Testis (tissue), 2 donors: Measurements from ENCODE around the gene SULT2B1.

ENCODE experiments used
- POLR2A ChIP-seq: fragments of 450-650 bp; IDR thresholded peaks from one replicate; pipeline ENCODE4 v1.6.1; 2017; ENCODE audit warnings: antibody characterized with exemption, mild to moderate bottlenecking, moderate library complexity
- TF ChIP-seq, protein P1 (sequence below), 3 experiments: fragments of 450-650 bp in 2 of 3; fragments of 200-600 bp in 1 of 3; sonication (generic) in 1 of 3; IDR thresholded peaks; one replicate each; pipeline ENCODE4 v1.5.1; 2016 to 2019; ENCODE audit warnings: antibody characterized with exemption in 3 of 3, mild to moderate bottlenecking in 2 of 3, moderate library complexity in 1 of 3

GRCh38 chr19:48633148-48634035, 81.4 kb downstream of the SULT2B1 start:
- TF ChIP-seq, protein P1, sequence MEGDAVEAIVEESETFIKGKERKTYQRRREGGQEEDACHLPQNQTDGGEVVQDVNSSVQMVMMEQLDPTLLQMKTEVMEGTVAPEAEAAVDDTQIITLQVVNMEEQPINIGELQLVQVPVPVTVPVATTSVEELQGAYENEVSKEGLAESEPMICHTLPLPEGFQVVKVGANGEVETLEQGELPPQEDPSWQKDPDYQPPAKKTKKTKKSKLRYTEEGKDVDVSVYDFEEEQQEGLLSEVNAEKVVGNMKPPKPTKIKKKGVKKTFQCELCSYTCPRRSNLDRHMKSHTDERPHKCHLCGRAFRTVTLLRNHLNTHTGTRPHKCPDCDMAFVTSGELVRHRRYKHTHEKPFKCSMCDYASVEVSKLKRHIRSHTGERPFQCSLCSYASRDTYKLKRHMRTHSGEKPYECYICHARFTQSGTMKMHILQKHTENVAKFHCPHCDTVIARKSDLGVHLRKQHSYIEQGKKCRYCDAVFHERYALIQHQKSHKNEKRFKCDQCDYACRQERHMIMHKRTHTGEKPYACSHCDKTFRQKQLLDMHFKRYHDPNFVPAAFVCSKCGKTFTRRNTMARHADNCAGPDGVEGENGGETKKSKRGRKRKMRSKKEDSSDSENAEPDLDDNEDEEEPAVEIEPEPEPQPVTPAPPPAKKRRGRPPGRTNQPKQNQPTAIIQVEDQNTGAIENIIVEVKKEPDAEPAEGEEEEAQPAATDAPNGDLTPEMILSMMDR (IDR thresholded peaks at IDR 0.05): no peak
- TF ChIP-seq POLR2A: no peak
